IMR-90 (cell line): Measurements from ENCODE around the gene ME1. TPM values are rescaled to one million over a fixed set of nuclear protein-coding genes. Genes with fewer than 3 reads are reported as not detected.

Source experiments
- ATAC-seq: fragments of 200-7000 bp; cut with Tn5 transposase; 2 replicates; pipeline ENCODE4 v1.9.1; 2020; ENCODE audit warnings: low read depth, mild to moderate bottlenecking, moderate library complexity
- BruUV-seq: library from RNA; stranded (reverse); fragments of 400-500 nt; replicated peaks from 2 replicates; lab custom pipeline; 2021; lab: Mats Ljungman, UMichigan
- CTCF ChIA-PET: fragments of 300-600 bp; formaldehyde crosslinking; extraction: SDS; loops from one replicate; lab custom pipeline; 2021; ENCODE audit warnings: antibody characterized with exemption; lab: Yijun Ruan, JAX
- POLR2A ChIA-PET: fragments of 300-600 bp; sonication (Branson Sonifier 250); formaldehyde crosslinking; loops from one replicate; lab custom pipeline; 2022; ENCODE audit warnings: antibody characterized with exemption; ENCODE audit not compliant: unreplicated experiment; lab: Charles Lee
- DNase-seq: peaks from one replicate; pipeline ENCODE4 v3.0.0; 2013
- H2AFZ ChIP-seq: replicated peaks from 2 replicates; pipeline ENCODE3; 2013; ENCODE audit warnings: low read length, mild to moderate bottlenecking; ENCODE audit not compliant: poor library complexity
- H2AK5ac ChIP-seq: 2 replicates; pipeline ENCODE4 v1.6.1; 2013; ENCODE audit warnings: low read depth, low read length, inconsistent platforms
- H2AK9ac ChIP-seq: replicated peaks from 2 replicates; pipeline ENCODE3; 2013; ENCODE audit warnings: mild to moderate bottlenecking, low read depth, low read length, moderate library complexity; ENCODE audit not compliant: poor library complexity
- H2BK120ac ChIP-seq: 2 replicates; pipeline ENCODE4 v1.6.1; 2013; ENCODE audit warnings: low read depth, low read length, inconsistent platforms
- H2BK15ac ChIP-seq: 3 replicates; pipeline ENCODE4 v1.6.1; 2013; ENCODE audit warnings: low read depth, low read length, inconsistent platforms
- H2BK20ac ChIP-seq: 2 replicates; pipeline ENCODE4 v1.6.1; 2013; ENCODE audit warnings: low read depth, mild to moderate bottlenecking, inconsistent platforms, low read length, moderate library complexity
- H2BK5ac ChIP-seq: 2 replicates; pipeline ENCODE4 v1.6.1; 2013; ENCODE audit warnings: mild to moderate bottlenecking, low read depth, low read length, inconsistent platforms; ENCODE audit not compliant: poor library complexity, severe bottlenecking
- H3K14ac ChIP-seq: replicated peaks from 2 replicates; pipeline ENCODE4 v1.6.1; 2013; ENCODE audit warnings: low read depth, low read length, inconsistent platforms
- H3K18ac ChIP-seq: 2 replicates; pipeline ENCODE4 v1.6.1; 2013; ENCODE audit warnings: low read depth, low read length, control low read depth
- H3K23ac ChIP-seq: 2 replicates; pipeline ENCODE4 v1.6.1; 2013; ENCODE audit warnings: low read depth, low read length, inconsistent platforms
- H3K27ac ChIP-seq: 2 replicates; pipeline ENCODE4 v1.5.1; 2013; ENCODE audit warnings: mild to moderate bottlenecking, control low read depth, low read length; ENCODE audit not compliant: insufficient read depth
- H3K27me3 ChIP-seq: 2 replicates; pipeline ENCODE4 v1.6.1; 2013; ENCODE audit warnings: low read length; ENCODE audit not compliant: control insufficient read depth, insufficient read depth
- H3K36me3 ChIP-seq: 2 replicates; pipeline ENCODE4 v1.6.1; 2013; ENCODE audit warnings: low read length, mixed read lengths; ENCODE audit not compliant: control insufficient read depth, insufficient read depth
- H3K4ac ChIP-seq: 2 replicates; pipeline ENCODE4 v1.6.1; 2013; ENCODE audit warnings: low read depth, low read length, inconsistent platforms
- H3K4me1 ChIP-seq: 2 replicates; pipeline ENCODE4 v1.6.1; 2013; ENCODE audit warnings: low read length, mixed read lengths; ENCODE audit not compliant: control insufficient read depth, insufficient read depth
- H3K4me2 ChIP-seq: 2 replicates; pipeline ENCODE4 v1.6.1; 2013; ENCODE audit warnings: low read depth, mild to moderate bottlenecking, control low read depth, low read length, moderate library complexity
- H3K4me3 ChIP-seq: 2 replicates; pipeline ENCODE4 v1.5.1; 2013; ENCODE audit warnings: low read depth, mild to moderate bottlenecking, control low read depth, low read length, moderate library complexity; ENCODE audit not compliant: insufficient read depth
- H3K56ac ChIP-seq: 2 replicates; pipeline ENCODE4 v1.6.1; 2013; ENCODE audit warnings: low read length, inconsistent platforms; ENCODE audit not compliant: insufficient read depth; ENCODE audit errors: extremely low read depth
- H3K79me1 ChIP-seq, 2 experiments: 2 replicates each; pipeline ENCODE4 v1.6.1; 2013; ENCODE audit warnings: low read length in 2 of 2, inconsistent platforms in 1 of 2, low read depth in 1 of 2
- H3K9ac ChIP-seq: 2 replicates; pipeline ENCODE4 v1.6.1; 2013; ENCODE audit warnings: low read depth, low read length, control low read depth
- H3K9me1 ChIP-seq: 2 replicates; pipeline ENCODE4 v1.6.1; 2013; ENCODE audit warnings: low read length, inconsistent platforms; ENCODE audit not compliant: insufficient read depth
- H3K9me3 ChIP-seq: 2 replicates; pipeline ENCODE4 v1.6.1; 2013; ENCODE audit warnings: low read length; ENCODE audit not compliant: control insufficient read depth, insufficient read depth
- H4K20me1 ChIP-seq: 2 replicates; pipeline ENCODE4 v1.6.1; 2013; ENCODE audit warnings: low read length, inconsistent platforms; ENCODE audit not compliant: insufficient read depth
- H4K5ac ChIP-seq: 2 replicates; pipeline ENCODE4 v1.6.1; 2013; ENCODE audit warnings: mild to moderate bottlenecking, low read depth, low read length, control low read depth
- H4K8ac ChIP-seq, 2 experiments: 2 replicates each; pipeline ENCODE4 v1.6.1; 2013; ENCODE audit warnings: low read depth in 2 of 2, low read length in 2 of 2, control low read depth in 1 of 2, inconsistent platforms in 1 of 2
- H4K91ac ChIP-seq: 2 replicates; pipeline ENCODE4 v1.6.1; 2013; ENCODE audit warnings: low read depth, low read length, inconsistent platforms; ENCODE audit not compliant: insufficient read depth
- BHLHE40 ChIP-seq: fragments of 150-350 bp; IDR thresholded peaks from 2 replicates; pipeline ENCODE4 v1.6.1; 2016; ENCODE audit warnings: mild to moderate bottlenecking, low read depth, low read length
- CEBPB ChIP-seq: IDR thresholded peaks from 2 replicates; pipeline ENCODE4 v1.6.1; 2012; ENCODE audit warnings: low read depth, low read length, improper control_type of control experiment
- CHD1 ChIP-seq: IDR thresholded peaks from 2 replicates; pipeline ENCODE4 v1.6.1; 2012; ENCODE audit warnings: low read depth, low read length, improper control_type of control experiment
- FOS ChIP-seq: fragments of 150-350 bp; IDR thresholded peaks from 2 replicates; pipeline ENCODE4 v1.6.1; 2016; ENCODE audit warnings: low read depth, low read length
- MAFK ChIP-seq: IDR thresholded peaks from 2 replicates; pipeline ENCODE4 v1.6.1; 2012; ENCODE audit warnings: low read depth, low read length, improper control_type of control experiment
- MAZ ChIP-seq: IDR thresholded peaks from 2 replicates; pipeline ENCODE4 v1.6.1; 2012; ENCODE audit warnings: low read depth, mild to moderate bottlenecking, low read length, improper control_type of control experiment, moderate library complexity, borderline replicate concordance
- MXI1 ChIP-seq: IDR thresholded peaks from 2 replicates; pipeline ENCODE4 v1.6.1; 2012; ENCODE audit warnings: low read depth, mild to moderate bottlenecking, low read length, moderate library complexity, borderline replicate concordance
- NFE2L2 ChIP-seq: fragments of 150-350 bp; IDR thresholded peaks from 2 replicates; pipeline ENCODE4 v1.6.1; 2016; ENCODE audit warnings: low read depth, mild to moderate bottlenecking, low read length
- POLR2A ChIP-seq: IDR thresholded peaks from 2 replicates; pipeline ENCODE4 v1.6.1; 2012; ENCODE audit warnings: mild to moderate bottlenecking, low read depth, low read length
- RAD21 ChIP-seq: IDR thresholded peaks from 2 replicates; pipeline ENCODE4 v1.6.1; 2012; ENCODE audit warnings: low read length, improper control_type of control experiment
- RCOR1 ChIP-seq: IDR thresholded peaks from 2 replicates; pipeline ENCODE4 v1.6.1; 2012; ENCODE audit warnings: mild to moderate bottlenecking, low read length, improper control_type of control experiment; ENCODE audit not compliant: insufficient replicate concordance
- RFX5 ChIP-seq: IDR thresholded peaks from 2 replicates; pipeline ENCODE4 v1.8.0; 2012; ENCODE audit warnings: low read depth, mild to moderate bottlenecking, low read length, moderate library complexity
- SMC3 ChIP-seq: fragments of 150-350 bp; IDR thresholded peaks from 2 replicates; pipeline ENCODE4 v1.6.1; 2016; ENCODE audit warnings: low read depth, mild to moderate bottlenecking, antibody characterized with exemption, low read length, moderate library complexity
- WGBS, 2 experiments: methylation state at CpG; one replicate each; pipeline versions ENCODE4 v1.1.5 to v1.1.7; 2013; ENCODE audit warnings: missing lambda C conversion rate in 2 of 2; ENCODE audit not compliant: insufficient read length in 1 of 2; ENCODE audit errors: extremely low coverage in 2 of 2; 5-methylcytosine and 5-hydroxymethylcytosine counted together
- dilution Hi-C: fragments of 300-500 bp; cut with HindIII; formaldehyde crosslinking; loops from one replicate; pipeline ENCODE4 v1.14.3; 2018; ENCODE audit warnings: low sequenced_read_pairs; ENCODE audit not compliant: unreplicated experiment
- in situ Hi-C: fragments of 300-500 bp; cut with MboI; formaldehyde crosslinking; loops from 3 replicates; pipeline ENCODE4 v1.14.3; 2019; ENCODE audit warnings: low sequenced_read_pairs, inconsistent platforms, mixed read lengths
- intact Hi-C: fragments of 100-400 bp; cut with micrococcal nuclease; formaldehyde crosslinking; loops from 2 replicates; pipeline ENCODE4 v1.10.0; 2022
- polyA plus RNA-seq, 3 experiments: library from polyadenylated mRNA; depleted of rRNA; stranded (reverse); fragments of >200 nt; gene quantifications; 2 replicates each; pipeline ENCODE4 v1.2.3, GENCODE V29; 2012; ENCODE audit warnings: low replicate concordance in 1 of 3
- total RNA-seq: library from RNA; depleted of rRNA; stranded (reverse); fragments of >200 nt; gene quantifications from 2 replicates; pipeline ENCODE4 v1.2.3, GENCODE V29; 2012
- TF ChIP-seq, protein P1 (sequence below): fragments of 150-350 bp; IDR thresholded peaks from 2 replicates; pipeline ENCODE4 v1.6.1; 2017; ENCODE audit warnings: mild to moderate bottlenecking, antibody characterized with exemption, low read length, low read depth
- TF ChIP-seq, protein P2 (sequence below): fragments of 150-350 bp; IDR thresholded peaks from 2 replicates; pipeline ENCODE4 v1.6.1; 2016; ENCODE audit warnings: low read depth, mild to moderate bottlenecking, low read length, moderate library complexity, borderline replicate concordance
- TF ChIP-seq, protein P3 (sequence below): conservative IDR thresholded peaks from 2 replicates; pipeline ENCODE4 v1.5.1; 2012; ENCODE audit warnings: mild to moderate bottlenecking, low read depth, low read length, improper control_type of control experiment

The ME1 gene
- total and polyA plus RNA-seq, 2 of the 4 experiments (the other 2 are of a cell fraction) = 21.5 to 24.4 TPM

DNA sequence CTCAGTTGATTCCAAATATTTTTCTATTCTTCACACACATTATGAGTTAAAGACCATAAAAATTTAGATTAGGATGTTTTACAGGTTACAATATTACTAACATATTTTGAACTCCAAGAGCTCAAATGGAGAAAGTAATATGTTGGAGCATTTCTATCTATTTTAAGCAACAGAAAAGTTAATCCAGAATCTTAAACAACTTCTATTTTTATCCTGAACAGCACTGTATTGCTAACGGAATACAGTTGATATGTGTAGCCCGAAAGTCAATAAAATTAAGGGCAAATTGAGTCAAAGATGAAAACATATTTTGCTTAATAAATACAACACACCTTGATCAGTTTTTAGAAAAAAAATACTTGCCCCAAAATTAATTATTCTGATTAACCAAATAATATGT lies 97.4 kb downstream of the ME1 start:
- H2BK20ac ChIP-seq = no peak overlapping the region
- no peaks in the 10 kb centered on the region for H4K20me1 ChIP-seq
- no peak overlapping the region for H4K91ac ChIP-seq
- BruUV-seq = no TSS peak
- no peaks in the 10 kb centered on the region for H3K9me3 ChIP-seq
- no peak overlapping the region for H2AK9ac ChIP-seq
- dilution Hi-C loops = no loop called here
- no peak overlapping the region for H3K4me2 ChIP-seq
- ChIA-PET CTCF (no interaction called here), POLR2A (no interaction called here)
- H2BK120ac ChIP-seq = no peak overlapping the region
- H2AFZ ChIP-seq = no peak overlapping the region
- WGBS, 2 experiments = no CpG with 5 or more reads among the region's 2 CpGs
- TF ChIP-seq MAFK (no peak), RCOR1 (no peak), SMC3 (no peak), BHLHE40 (no peak), RAD21 (no peak), MXI1 (no peak), POLR2A (no peak), RFX5 (no peak), CEBPB (no peak), MAZ (no peak), CHD1 (no peak), NFE2L2 (no peak), FOS (no peak)
- TF ChIP-seq, protein P1, sequence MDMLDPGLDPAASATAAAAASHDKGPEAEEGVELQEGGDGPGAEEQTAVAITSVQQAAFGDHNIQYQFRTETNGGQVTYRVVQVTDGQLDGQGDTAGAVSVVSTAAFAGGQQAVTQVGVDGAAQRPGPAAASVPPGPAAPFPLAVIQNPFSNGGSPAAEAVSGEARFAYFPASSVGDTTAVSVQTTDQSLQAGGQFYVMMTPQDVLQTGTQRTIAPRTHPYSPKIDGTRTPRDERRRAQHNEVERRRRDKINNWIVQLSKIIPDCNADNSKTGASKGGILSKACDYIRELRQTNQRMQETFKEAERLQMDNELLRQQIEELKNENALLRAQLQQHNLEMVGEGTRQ = no peak
- TF ChIP-seq, protein P2, sequence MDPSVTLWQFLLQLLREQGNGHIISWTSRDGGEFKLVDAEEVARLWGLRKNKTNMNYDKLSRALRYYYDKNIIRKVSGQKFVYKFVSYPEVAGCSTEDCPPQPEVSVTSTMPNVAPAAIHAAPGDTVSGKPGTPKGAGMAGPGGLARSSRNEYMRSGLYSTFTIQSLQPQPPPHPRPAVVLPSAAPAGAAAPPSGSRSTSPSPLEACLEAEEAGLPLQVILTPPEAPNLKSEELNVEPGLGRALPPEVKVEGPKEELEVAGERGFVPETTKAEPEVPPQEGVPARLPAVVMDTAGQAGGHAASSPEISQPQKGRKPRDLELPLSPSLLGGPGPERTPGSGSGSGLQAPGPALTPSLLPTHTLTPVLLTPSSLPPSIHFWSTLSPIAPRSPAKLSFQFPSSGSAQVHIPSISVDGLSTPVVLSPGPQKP = no peak
- TF ChIP-seq, protein P3, sequence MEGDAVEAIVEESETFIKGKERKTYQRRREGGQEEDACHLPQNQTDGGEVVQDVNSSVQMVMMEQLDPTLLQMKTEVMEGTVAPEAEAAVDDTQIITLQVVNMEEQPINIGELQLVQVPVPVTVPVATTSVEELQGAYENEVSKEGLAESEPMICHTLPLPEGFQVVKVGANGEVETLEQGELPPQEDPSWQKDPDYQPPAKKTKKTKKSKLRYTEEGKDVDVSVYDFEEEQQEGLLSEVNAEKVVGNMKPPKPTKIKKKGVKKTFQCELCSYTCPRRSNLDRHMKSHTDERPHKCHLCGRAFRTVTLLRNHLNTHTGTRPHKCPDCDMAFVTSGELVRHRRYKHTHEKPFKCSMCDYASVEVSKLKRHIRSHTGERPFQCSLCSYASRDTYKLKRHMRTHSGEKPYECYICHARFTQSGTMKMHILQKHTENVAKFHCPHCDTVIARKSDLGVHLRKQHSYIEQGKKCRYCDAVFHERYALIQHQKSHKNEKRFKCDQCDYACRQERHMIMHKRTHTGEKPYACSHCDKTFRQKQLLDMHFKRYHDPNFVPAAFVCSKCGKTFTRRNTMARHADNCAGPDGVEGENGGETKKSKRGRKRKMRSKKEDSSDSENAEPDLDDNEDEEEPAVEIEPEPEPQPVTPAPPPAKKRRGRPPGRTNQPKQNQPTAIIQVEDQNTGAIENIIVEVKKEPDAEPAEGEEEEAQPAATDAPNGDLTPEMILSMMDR = no peak
- no peak overlapping the region for H3K27ac ChIP-seq
- no peak overlapping the region for H3K9ac ChIP-seq
- no peak overlapping the region for H3K56ac ChIP-seq
- in situ Hi-C loops = no loop called here
- ATAC-seq (no peak), DNase-seq (no peak)
- H3K36me3 ChIP-seq = no peaks in the 10 kb centered on the region
- no peak overlapping the region for H3K18ac ChIP-seq
- no peak overlapping the region for H4K5ac ChIP-seq
- no peak overlapping the region for H2BK15ac ChIP-seq
- intact Hi-C loops = no loop called here
- peaks cover 0 to 4% of the 10 kb centered on the region in 2 experiments; a peak in 1 of 4 replicates for H3K79me1 ChIP-seq
- H3K9me1 ChIP-seq = no peaks in the 10 kb centered on the region
- no peaks in the 10 kb centered on the region for H3K4me1 ChIP-seq
- no peak overlapping the region for H2BK5ac ChIP-seq
- no peak overlapping the region for H3K23ac ChIP-seq
- H3K4ac ChIP-seq = no peak overlapping the region
- H2AK5ac ChIP-seq = no peak overlapping the region
- no peaks in the 10 kb centered on the region for H3K27me3 ChIP-seq
- no peak overlapping the region for H3K4me3 ChIP-seq
- H3K14ac ChIP-seq = no peak overlapping the region
- H4K8ac ChIP-seq = no peak overlapping the region
